ENCODE results near the gene SLCO2A1. TPM values are rescaled to one million over a fixed set of nuclear protein-coding genes. Genes with fewer than 3 reads are reported as not detected.

Gene SLCO2A1
- total RNA-seq, 1 donor from 2014 or later = 234 TPM

DNA sequence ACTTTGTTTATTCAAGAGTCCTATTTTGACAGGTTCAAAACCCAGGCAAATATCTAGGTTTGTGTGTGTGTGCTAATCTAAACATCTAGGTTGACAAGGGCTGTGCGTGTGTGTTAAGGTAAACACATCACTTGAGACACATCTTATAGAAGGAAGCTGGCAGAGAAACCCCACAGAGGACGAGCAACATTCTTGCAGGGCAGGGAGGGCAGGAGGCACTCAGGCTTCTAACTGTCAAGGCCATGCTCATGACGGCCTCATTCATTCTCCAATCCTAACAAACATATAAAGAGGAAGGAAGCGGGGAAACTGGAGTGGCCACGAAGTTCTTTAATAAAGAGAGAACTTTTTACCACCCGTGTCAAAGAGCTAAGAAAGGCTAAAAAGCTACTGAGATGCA, 43.4 kb downstream of the SLCO2A1 start:
- TF ChIP-seq, protein P1, sequence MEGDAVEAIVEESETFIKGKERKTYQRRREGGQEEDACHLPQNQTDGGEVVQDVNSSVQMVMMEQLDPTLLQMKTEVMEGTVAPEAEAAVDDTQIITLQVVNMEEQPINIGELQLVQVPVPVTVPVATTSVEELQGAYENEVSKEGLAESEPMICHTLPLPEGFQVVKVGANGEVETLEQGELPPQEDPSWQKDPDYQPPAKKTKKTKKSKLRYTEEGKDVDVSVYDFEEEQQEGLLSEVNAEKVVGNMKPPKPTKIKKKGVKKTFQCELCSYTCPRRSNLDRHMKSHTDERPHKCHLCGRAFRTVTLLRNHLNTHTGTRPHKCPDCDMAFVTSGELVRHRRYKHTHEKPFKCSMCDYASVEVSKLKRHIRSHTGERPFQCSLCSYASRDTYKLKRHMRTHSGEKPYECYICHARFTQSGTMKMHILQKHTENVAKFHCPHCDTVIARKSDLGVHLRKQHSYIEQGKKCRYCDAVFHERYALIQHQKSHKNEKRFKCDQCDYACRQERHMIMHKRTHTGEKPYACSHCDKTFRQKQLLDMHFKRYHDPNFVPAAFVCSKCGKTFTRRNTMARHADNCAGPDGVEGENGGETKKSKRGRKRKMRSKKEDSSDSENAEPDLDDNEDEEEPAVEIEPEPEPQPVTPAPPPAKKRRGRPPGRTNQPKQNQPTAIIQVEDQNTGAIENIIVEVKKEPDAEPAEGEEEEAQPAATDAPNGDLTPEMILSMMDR (IDR thresholded peaks at IDR 0.05) = no peak
- Histone ChIP-seq H3K36me3 (no peaks in the 10 kb centered on the region), H3K4me3 (no peak overlapping the region), H3K4me1 (peaks cover 19% of the 10 kb centered on the region), H3K9me3 (no peaks in the 10 kb centered on the region), H3K27me3 (no peaks in the 10 kb centered on the region), H3K27ac (no peak overlapping the region)
- intact Hi-C loops (cut with DNase I) = no loop called here
- no peak for ATAC-seq
- no peak for DNase-seq

DNA sequence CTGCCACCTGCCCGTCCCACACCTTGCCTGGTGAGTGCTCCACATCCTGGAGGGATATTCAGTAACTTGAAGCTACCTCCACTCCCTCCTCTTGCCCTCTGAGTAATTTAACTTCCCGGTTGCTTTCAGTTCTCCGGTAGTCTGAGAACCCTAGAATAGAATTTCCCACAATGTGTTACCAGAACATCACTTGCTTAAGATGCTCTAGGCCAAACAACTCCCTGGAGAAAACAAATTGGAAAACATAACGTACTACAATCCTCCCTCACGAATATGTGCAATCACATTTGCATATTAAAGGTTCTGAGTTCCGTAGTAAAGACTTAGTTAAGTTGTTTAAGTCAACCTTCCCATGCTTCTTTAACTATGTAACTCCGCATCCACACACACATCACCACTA, 44.8 kb downstream of the SLCO2A1 start:
- intact Hi-C loops (cut with DNase I) = no loop called here
- H3K4me3 ChIP-seq = no peak overlapping the region
- no peaks in the 10 kb centered on the region for H3K36me3 ChIP-seq
- no peaks in the 10 kb centered on the region for H3K27me3 ChIP-seq
- no peak for ATAC-seq
- no peak for DNase-seq
- no peaks in the 10 kb centered on the region for H3K9me3 ChIP-seq
- TF ChIP-seq, protein P1 (IDR thresholded peaks at IDR 0.05) = no peak
- H3K4me1 ChIP-seq = peaks cover 16% of the 10 kb centered on the region
- no peak overlapping the region for H3K27ac ChIP-seq

DNA sequence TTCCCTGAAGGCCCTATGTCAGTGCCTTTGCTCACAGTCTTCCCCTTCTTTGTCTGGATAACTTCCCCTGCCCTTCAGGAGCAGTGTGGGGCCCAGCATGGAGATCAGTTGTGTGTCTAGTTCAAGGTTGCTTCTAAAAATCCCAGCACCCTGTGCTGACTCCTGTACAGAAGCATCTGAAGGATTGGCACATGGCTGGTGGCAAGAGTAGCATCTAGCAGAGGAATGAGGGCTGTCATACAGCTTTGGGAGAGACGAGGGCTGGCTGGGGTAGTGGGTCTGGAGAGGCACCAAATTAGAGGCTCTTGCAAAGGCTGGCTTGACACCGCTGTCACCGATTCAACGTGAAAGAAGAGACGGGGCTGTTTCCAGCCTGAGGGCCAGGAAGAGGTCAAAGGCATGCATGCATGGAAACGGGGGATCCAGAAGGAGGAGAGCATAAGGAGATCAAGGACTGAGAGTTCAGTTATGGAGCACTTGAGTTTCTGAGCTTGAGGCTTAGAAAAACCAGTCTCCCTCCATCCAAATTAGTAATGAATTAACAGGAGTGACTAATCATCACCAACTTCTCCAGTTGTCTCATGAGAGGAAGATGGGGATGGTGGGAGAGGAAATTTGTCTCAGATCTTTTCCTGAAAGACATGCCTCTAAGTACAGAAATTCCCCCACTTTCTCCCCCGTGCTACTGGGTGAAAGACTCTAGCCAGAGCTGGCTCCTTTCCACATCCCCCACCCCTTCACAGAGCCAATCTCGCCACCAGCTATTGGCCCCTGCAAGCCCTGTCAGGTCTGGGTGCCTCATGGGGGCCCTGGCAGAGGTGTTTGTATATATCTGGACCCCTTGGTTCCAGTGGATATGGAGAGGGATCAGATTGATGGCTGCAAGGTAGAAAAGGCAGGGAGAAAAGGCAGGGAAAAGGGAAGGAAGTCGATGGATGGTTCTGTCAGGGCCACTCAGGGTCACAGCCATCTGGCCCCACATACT, 45.9 kb downstream of the SLCO2A1 start:
- no peaks in the 10 kb centered on the region for H3K36me3 ChIP-seq
- no peaks in the 10 kb centered on the region for H3K27me3 ChIP-seq
- H3K4me1 ChIP-seq = peaks cover 16% of the 10 kb centered on the region
- no peak for DNase-seq
- intact Hi-C loops (cut with DNase I) = no loop called here
- ATAC-seq = no peak
- TF ChIP-seq, protein P1 (IDR thresholded peaks at IDR 0.05) = no peak
- H3K27ac ChIP-seq = no peak overlapping the region
- H3K4me3 ChIP-seq = no peak overlapping the region
- H3K9me3 ChIP-seq = no peaks in the 10 kb centered on the region

DNA sequence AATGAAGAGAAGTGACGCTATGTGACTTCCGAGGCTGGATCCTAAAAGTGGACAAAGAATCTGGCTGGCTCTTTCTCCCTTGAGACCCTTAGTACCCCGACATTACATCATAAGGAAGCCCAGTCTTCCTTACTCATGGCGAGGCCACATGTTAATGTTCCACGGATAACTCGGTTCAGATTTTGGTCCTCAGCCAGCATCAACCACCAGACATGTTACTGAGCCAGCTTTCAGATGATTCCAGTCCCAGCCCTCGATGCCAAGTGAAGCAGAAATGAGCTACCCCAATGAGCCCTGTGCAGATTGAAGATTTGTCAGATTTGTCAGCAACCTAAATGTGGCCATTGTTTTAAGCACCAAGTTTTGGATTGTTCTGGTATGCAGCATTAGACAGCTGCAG, 46.6 kb downstream of the SLCO2A1 start:
- Histone ChIP-seq H3K4me3 (no peak overlapping the region), H3K9me3 (no peaks in the 10 kb centered on the region), H3K27me3 (no peaks in the 10 kb centered on the region), H3K36me3 (no peaks in the 10 kb centered on the region), H3K4me1 (peaks cover 21% of the 10 kb centered on the region), H3K27ac (no peak overlapping the region)
- DNase-seq = no peak
- TF ChIP-seq, protein P1 (IDR thresholded peaks at IDR 0.05) = no peak
- intact Hi-C loops (cut with DNase I) = no loop called here
- ATAC-seq = no peak

DNA sequence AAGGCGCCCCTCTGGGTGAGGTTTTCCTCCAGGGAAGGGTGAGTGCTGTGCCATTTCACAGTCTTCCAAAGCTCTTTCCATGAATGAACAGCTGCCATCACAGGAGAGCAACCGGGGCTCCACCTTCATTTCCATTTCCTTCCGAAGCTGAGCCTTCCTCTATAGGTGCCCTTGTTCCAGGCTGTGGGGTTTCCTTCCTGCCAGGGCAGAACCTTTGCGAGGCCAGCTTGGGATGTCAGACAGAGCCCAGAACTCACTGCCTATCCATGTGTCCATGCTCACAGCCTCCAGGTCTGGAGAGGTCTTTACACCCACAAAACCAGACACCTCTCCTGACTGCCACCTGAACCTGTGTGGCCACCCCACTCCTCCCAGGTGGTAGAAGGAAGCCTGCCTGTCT, 49.2 kb downstream of the SLCO2A1 start:
- Histone ChIP-seq H3K4me1 (peaks cover 5% of the 10 kb centered on the region), H3K27ac (no peak overlapping the region), H3K36me3 (no peaks in the 10 kb centered on the region), H3K4me3 (no peak overlapping the region), H3K9me3 (no peaks in the 10 kb centered on the region), H3K27me3 (no peaks in the 10 kb centered on the region)
- TF ChIP-seq, protein P1 (IDR thresholded peaks at IDR 0.05) = no peak
- ATAC-seq = no peak
- intact Hi-C loops (cut with DNase I) = no loop called here
- no peak for DNase-seq

Data from upper lobe of right lung (tissue), 1 donor.